RWPE2 (cell line): ENCODE results near the gene TMIGD3.

Source experiments
- ATAC-seq: fragments of 200-7000 bp; cut with Tn5 transposase; 3 replicates; pipeline ENCODE4 v1.9.1; 2021; ENCODE audit warnings: low read depth
- DNase-seq: peaks from one replicate; pipeline ENCODE4 v3.0.0-alpha.2; 2020; ENCODE audit warnings: low spot score
- H3K27ac ChIP-seq: fragments of 450-650 bp; 2 replicates; pipeline ENCODE4 v1.5.1; 2017; ENCODE audit warnings: mild to moderate bottlenecking; ENCODE audit not compliant: poor library complexity, severe bottlenecking
- H3K27me3 ChIP-seq: fragments of 250-450 bp; sonication (Bioruptor Pico); 2 replicates; pipeline ENCODE4 v1.5.1; 2021; ENCODE audit warnings: mild to moderate bottlenecking, moderate library complexity; ENCODE audit not compliant: insufficient read depth, poor library complexity, severe bottlenecking
- H3K36me3 ChIP-seq: fragments of 250-450 bp; sonication (Bioruptor Pico); 2 replicates; pipeline ENCODE4 v1.5.1; 2020; ENCODE audit warnings: low read depth, mild to moderate bottlenecking, moderate library complexity
- H3K4me1 ChIP-seq: fragments of 250-450 bp; sonication (Bioruptor Pico); 2 replicates; pipeline ENCODE4 v1.5.1; 2021; ENCODE audit warnings: mild to moderate bottlenecking, moderate library complexity; ENCODE audit not compliant: insufficient read depth, poor library complexity, severe bottlenecking
- H3K4me3 ChIP-seq: fragments of 250-450 bp; sonication (Bioruptor Pico); 2 replicates; pipeline ENCODE4 v1.5.1; 2021; ENCODE audit warnings: mild to moderate bottlenecking, moderate library complexity; ENCODE audit not compliant: severe bottlenecking
- H3K9me3 ChIP-seq: fragments of 250-450 bp; sonication (Bioruptor Pico); 2 replicates; pipeline ENCODE4 v1.5.1; 2021; ENCODE audit warnings: mild to moderate bottlenecking, moderate library complexity; ENCODE audit not compliant: severe bottlenecking
- CTCF ChIP-seq: fragments of 450-650 bp; IDR thresholded peaks from one replicate; pipeline ENCODE4 v1.5.1; 2017; ENCODE audit warnings: mild to moderate bottlenecking, moderate library complexity; ENCODE audit not compliant: poor library complexity, severe bottlenecking

The TMIGD3 gene

DNA sequence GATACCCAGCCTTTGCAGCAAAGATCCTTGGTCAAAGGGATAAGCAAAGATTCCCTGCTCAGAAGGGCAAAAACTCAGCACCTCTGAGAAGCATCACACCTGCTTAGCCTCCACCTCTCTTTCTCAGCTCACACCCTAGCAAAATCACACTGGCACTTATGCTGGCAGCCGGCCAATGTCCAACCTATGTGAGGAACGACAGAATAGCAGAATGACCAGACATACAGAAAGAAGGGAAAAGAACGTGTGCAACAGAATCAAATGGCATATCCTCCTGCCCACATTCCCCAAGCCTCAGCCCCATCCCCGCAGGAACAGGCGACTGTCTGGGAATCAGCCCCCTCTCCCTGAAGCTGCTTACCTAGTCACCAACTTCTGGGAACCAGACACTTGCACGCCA is 664 bp upstream of the TMIGD3 start:
- no peaks in the 10 kb centered on the region for H3K27me3 ChIP-seq
- H3K27ac ChIP-seq, result no peak overlapping the region
- no peak for DNase-seq
- H3K36me3 ChIP-seq, result no peaks in the 10 kb centered on the region
- ATAC-seq, result no peak
- H3K9me3 ChIP-seq, result no peaks in the 10 kb centered on the region
- H3K4me1 ChIP-seq, result peaks cover 10% of the 10 kb centered on the region
- no peak overlapping the region for H3K4me3 ChIP-seq
- TF ChIP-seq CTCF, result no peak

DNA sequence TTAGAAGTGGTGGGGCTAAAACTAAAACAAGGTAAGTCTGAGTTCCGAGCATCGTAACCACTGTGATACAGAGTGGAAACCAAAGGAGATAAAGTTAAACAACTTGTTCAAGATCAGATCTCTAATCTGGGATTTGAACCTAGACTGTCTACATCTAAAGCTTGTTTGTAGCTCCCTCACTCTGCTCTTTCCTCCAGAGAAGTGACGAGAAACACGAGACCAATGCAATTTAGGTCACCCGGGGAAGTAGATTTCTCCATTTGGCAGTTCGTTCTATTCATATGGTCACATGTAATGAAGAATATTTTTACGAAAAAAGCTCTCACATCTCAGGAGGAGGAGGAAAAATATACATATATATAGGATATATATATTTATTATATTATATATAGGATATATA is 1.8 kb downstream of the TMIGD3 start:
- TF ChIP-seq CTCF, result no peak
- no peak overlapping the region for H3K27ac ChIP-seq
- H3K36me3 ChIP-seq, result no peaks in the 10 kb centered on the region
- no peak overlapping the region for H3K4me3 ChIP-seq
- H3K4me1 ChIP-seq, result no peaks in the 10 kb centered on the region
- H3K27me3 ChIP-seq, result no peaks in the 10 kb centered on the region
- no peaks in the 10 kb centered on the region for H3K9me3 ChIP-seq
- no peak for ATAC-seq
- no peak for DNase-seq

DNA sequence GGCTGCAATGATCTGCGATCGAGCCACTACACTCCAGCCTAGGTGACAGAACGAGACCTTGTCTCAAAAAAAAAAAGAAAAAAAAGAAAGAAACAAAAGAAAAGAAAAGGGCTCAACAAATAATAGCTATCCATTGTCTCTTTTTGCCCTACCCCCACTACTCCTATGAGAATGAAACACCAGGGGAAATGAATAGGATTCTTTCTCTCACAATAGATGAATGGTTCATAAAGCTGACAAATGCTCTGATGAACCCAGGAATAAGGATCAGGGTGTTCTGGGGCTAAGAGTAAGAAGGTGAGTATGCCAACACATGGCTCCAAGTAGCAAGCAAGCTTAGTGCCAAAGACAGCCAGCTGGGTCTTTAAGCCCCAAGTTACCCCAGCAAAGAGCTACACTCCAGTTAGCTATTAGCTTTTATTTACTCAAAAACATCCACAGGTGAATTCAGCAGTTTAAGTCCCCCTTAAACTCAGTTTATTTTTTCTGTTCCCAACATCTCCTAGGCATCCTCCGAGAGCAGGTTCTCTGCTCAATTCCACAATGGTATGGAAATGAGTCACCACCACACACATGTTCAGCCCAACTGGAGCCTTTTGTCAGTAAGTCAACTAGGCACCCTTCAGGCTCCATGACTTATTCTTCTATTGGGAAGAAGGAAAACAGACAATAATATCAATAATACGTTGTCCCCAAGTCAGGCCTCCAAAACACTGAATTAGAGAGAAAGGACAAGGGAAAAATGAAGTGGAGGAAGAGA is 4.2 kb downstream of the TMIGD3 start:
- Histone ChIP-seq H3K4me3 (no peak overlapping the region), H3K27ac (no peak overlapping the region), H3K4me1 (no peaks in the 10 kb centered on the region), H3K36me3 (no peaks in the 10 kb centered on the region), H3K9me3 (no peaks in the 10 kb centered on the region), H3K27me3 (peaks cover under 1% of the 10 kb centered on the region)
- ATAC-seq, result no peak
- TF ChIP-seq CTCF, result no peak
- no peak for DNase-seq

DNA sequence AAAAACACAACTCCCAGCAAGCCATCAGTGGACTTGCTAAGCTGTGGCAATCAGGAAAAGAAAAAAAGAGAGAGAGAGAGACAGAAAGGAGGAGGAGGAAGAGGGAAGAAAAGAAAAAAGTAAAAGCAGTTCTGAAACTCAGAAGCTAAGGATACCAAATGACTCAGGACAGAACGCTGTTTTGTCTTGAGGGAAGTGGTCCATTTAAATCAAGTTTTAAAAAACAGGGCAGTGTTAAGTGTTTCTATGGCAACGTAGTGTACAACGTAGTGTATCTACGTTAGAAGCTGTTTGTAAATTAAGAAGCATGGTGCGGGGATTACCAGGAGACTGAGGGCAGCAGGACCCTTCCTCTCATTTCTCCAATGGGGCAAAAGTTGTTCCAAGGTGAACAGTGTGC is 5.8 kb downstream of the TMIGD3 start:
- H3K36me3 ChIP-seq, result no peaks in the 10 kb centered on the region
- DNase-seq (no peak), ATAC-seq (no peak)
- no peak overlapping the region for H3K4me3 ChIP-seq
- peaks cover 7% of the 10 kb centered on the region for H3K27me3 ChIP-seq
- H3K4me1 ChIP-seq, result no peaks in the 10 kb centered on the region
- no peak for TF ChIP-seq CTCF
- no peaks in the 10 kb centered on the region for H3K9me3 ChIP-seq
- no peak overlapping the region for H3K27ac ChIP-seq

- no peaks in the 10 kb centered on the region for H3K9me3 ChIP-seq
- H3K4me1 ChIP-seq, result no peaks in the 10 kb centered on the region
- no peak for ATAC-seq
- no peak overlapping the region for H3K27ac ChIP-seq
- TF ChIP-seq CTCF, result no peak
- H3K4me3 ChIP-seq, result no peak overlapping the region
- H3K27me3 ChIP-seq, result peaks cover 7% of the 10 kb centered on the region
- no peak for DNase-seq
- H3K36me3 ChIP-seq, result no peaks in the 10 kb centered on the region
Measured at GRCh38 chr1:111496398-111496797, 7.0 kb downstream of the TMIGD3 start.
